Mesenteric fat pad (tissue), 1 donor: Measurements from ENCODE around the gene FAM170B. TPM values are rescaled to one million over a fixed set of nuclear protein-coding genes. Genes with fewer than 3 reads are reported as not detected.

Experiments
- DNase-seq: peaks from one replicate; pipeline ENCODE4 v3.0.0-alpha.2; 2020; ENCODE audit warnings: low spot score
- long read RNA-seq: library from polyadenylated mRNA; unstranded; transcript quantifications from one replicate; pipeline ENCODE4 v2.0.0, GENCODE V29; 2020
- total RNA-seq: library from RNA; stranded (reverse); fragmentation: NEBNext Ultra II Directional; extraction: Animal tissue kit (Norgen Biotek cat#: 25700); gene quantifications from one replicate; pipeline ENCODE4 v1.2.1, GENCODE V29; 2021
- donor health status: DM: yes; HTN: yes; CAD: no.

The FAM170B gene
- total RNA-seq = not detected
- long read RNA-seq = 0 reads

DNA sequence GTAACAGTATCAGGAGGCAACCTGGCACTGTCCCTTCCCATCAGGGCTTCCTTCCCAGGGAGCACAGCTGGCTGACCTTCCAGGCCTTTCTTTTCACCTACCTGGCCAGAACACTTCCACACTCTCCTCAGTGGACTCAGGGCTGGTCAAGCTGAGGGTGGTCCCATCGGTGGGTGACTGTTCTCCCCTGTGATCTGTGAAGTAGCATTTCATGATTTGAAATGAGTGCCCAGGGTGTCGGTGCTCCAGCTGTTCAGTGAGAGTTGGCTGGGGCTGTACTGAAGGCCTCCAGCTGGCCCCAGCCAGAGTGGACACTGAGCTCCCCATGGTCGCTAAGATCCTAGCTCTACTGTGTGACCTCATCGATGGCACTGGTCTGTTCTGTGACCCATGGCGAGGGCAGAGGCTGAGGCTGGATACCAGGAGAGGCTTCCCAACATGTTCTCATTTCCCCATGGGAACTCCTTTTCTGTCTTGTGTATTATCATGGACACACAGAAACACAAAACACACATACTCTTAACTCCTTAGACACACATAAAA is at the start of gene FAM170B:
FAM170B (minus strand) TSS at position 316 of the 543 bp plus-strand sequence; CDS start at position 213, 103 bp downstream.
- no peak for DNase-seq

DNA sequence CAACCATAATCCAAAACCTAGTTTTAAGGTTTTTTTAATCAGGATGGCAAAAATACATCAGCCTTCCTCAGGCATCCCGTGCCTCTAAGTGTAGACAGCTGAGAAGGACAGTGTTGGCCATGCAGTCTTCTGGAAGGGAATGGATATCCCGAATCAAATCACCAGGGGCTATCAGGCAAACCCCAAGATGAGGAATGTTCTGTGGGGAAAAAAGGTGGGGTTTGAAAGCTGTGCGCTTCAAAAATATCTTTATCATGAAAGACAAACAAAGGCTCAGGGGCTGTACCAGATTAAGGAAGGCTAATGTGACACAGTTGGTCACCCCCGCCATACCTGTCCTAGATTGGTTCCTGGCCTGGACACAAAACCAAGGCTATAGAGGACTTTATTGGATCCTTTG is 49.0 kb upstream of the FAM170B start:
- no peak for DNase-seq

DNA sequence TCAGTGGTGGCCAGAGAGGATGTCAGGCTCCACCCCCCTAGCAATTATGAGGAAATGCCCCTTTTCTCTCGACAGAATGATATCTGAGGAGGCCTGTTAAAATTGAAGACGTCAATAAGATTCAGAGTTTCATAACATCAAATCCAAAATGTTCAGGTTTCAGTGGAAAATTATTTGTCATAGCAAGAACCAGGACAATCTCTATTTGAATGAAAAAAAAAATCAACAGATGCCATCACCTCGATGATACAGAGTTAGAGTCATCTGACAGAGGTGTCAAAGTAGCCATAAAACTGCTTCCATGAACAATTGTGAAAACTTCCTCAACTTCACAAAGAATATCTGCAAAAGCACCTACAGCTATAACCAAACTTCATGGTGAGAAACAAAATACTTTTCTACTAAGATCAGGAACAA is 46.6 kb upstream of the FAM170B start:
- no peak for DNase-seq

DNA sequence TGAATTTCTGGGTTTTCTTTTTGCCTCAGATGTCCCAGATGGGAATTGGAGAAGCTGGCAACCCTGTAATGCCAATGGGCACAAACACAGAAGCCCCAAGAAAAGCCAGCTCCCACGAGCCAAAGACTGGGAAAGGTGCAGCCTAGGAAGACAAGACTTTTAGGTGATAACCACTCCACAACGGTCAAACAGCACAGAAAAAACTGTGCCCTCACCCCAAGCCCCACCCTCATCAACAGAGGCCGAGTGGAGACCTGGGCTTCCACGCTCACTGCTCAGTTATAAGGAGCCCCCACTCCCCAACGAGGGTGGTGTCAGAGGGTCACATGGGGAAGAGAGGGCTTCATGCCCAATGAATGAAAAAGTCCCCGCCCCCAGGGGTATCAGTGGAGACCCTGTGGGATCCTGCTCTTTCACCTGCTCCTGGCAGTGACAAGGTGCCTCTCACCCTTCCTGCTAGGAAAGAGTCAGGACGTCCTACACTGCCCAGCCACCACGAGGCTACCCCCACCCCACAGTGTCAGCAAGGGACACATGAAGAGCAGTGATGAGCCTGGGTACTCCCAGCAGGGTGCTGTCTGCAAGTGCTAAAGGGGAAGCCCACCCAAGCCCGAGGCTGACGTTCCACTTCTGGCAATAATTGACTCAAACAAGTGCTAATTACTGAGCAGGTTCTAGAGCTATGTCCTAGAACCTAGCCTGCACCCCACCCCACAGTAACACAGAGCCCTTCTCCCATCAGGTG is 46.0 kb upstream of the FAM170B start:
- DNase-seq = no peak

DNA sequence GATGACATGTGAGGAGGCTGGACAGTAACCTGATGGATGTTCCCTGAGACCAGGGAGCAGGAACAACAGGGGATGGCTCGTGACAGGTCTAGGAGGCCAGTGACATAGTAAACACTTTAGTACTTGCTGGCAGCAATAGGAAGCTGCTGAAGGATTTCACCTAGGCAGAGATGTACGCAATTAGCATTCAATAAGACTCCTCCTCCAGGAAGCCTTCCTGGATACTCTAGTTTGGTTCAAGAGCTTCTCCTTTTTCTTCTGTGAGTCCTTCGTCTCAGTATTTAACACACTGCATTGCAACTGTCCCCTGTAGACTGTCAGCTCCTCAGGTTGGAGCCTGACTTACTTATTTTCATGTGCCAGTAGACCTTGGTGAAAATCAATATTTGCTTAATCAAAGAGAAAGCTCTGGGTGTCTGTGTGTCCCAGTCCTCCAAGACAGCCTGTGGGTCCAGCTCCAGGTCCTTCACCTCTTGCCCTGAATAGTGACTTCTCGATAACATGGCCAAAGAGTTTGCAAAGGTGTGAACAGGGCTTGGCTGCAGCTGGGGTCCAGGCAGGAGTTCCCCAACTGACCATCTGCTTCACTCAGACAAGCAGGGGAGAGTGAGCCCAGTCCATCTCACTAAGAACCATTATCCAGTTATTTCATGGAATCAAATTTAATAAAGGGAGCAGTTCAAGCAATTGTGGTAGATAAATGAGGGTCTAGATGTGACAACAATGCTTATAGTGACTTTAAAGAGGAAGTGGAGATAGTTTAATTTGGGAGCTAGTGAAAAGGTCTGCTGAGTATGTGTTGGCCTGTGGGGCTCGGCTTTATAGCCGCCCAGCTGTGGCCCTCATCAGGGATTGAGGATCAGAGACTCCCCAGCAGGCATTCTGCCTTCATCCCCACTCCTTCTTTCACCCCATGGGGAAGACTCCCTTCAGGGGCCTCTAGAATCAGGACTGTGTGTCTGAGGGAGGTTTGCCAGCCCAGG is 45.0 kb upstream of the FAM170B start:
- DNase-seq = no peak

DNA sequence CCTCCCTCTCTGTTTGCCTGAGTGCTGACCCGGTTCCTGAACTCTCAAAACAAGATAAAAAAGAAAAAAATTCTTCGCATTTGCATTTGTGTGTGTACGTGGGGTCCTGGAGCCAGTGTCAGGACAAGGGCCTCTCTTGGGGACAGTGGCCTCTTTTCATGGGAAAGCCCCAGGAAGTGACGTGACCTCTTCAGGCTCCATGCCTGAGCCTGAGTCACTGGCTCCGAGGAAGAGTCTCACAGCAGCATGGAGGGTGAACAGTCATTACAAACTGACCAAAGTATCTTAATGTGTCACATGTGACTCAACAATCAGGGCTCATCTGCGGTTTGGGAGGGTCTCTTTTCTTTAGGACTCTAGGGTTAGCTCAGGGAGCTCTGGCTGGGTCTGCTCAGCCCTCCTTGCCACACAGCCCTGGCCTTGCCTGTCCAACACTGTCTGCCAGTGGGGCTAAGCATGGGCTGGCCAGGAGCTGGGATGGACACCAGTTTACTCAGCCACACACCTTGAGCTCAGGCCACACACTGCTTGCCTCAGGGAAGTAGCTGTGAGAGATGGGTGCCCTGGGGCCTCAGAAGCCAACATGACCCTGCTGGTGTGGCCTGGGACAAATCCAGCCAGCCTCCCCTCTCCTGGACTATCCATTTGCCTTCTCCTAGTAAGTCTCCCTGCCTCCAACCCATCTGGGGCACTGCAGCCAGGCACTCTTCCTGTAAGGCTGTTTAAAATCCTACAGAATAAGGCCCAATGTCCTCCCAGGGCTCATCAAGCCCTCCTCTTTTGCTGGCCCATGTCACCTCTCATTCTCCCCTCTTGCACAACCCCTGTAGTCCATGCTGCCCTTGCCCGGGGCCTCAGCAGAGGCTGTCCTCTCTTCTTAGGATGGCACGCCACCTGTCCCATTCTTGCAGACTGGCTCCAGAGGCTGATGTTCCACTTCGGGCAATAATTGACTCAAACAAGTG is 43.9 kb upstream of the FAM170B start:
- DNase-seq = no peak

DNA sequence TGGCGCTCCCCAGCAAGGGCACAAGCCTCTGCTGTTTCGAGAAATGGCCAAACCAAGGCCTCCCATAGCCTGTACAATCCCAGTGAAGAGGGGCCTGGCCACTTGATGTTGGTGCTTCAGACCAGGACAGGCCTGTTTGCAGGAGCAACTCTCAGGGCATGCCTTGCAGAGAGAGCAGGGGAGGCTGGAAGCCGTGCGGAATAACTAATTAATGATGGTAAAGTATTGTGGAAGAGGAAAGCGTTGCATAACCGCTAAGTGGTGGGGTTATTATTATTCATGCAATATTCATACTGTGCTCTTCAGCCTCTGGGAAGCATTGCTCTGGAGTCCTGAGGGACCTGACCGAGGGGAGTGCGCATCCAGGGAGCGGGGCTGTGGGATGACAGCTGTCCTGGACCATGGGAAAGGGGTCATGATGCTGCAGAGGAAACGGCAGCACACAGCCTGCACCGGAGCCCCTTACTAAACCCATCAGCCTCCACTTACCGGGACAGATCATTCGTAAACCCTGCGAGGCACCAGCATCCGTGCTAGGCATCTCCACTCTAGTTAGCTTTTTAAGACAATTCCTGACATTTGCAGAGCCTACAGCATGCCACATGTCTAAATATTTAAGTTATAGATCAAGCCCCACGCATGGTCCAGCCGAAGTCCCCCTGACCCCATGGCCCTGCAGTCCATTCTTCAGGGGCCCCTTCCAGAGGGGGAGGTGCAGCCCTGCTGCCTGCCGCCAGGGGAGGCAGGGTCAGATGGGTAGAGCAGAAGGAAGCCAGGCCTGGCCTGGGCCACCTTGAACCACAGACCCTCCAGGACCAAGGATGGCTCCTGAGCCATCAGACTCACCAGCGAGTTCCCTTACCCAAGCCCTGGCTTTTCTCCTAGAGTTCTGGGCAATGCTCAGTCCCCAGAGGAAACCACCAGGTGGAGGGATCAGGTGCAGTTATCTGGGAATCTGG is 42.8 kb upstream of the FAM170B start:
- no peak for DNase-seq

DNA sequence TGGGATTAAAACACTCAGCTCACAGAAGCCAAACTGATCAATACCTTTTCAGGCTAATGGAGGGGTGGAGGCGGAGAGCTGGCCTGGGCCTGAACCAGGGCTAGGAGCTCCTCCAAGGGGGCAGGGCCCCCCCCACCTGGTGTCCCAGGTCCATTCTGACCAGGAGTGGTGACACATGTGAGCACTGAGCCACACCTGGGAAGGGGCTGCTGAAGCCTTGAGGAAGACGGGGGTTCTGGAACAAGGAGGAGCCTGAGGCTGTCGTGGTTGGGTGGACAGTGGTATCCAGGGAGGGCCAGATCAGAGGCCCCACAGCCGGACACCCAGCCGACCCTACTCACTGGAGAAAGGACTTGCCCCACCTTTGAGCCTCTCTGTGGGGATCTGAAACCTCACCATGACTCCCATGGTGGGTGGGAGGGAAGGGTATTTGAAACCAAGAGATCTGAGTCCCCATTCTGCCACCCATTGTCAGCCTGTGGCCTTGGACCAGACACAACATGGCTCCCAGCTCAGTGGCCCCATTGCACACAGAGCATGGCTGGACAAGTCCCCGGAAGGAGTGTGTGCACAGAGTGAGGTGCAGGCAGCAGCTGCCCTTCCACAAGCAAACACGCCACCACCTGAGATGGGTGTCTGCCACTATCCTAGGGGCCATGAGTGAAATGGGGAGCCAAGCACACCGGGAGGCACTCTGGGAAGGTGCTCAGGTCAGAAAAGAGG is 41.9 kb upstream of the FAM170B start:
- no peak for DNase-seq

DNA sequence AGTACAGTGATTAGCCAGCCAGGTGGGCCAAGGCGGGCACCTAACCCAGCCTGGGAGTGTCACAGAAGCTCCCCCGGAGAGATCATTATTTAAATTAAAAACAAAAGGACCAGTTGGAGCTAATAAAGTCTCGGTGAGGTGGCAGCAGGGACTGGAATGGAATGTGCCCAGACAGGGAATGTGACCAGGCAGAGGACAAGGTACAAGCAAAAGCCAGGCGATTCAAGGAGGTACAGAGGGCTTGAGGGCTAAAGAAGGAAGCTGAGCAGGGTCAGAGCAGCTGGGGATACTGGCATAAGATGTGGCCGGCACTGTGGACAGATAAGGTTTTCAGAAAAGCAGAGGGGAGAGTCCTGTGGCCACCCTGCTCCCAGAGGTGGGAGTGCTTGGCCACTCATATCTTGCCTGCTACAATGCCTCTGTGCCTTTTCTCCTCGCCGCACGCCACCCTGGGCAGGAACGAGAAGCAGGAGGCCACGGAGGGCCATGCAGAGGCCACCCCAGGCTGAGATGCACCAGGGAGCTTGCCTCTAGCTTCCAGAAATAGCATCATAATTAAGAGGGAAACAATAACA is 41.2 kb upstream of the FAM170B start:
- no peak for DNase-seq

DNA sequence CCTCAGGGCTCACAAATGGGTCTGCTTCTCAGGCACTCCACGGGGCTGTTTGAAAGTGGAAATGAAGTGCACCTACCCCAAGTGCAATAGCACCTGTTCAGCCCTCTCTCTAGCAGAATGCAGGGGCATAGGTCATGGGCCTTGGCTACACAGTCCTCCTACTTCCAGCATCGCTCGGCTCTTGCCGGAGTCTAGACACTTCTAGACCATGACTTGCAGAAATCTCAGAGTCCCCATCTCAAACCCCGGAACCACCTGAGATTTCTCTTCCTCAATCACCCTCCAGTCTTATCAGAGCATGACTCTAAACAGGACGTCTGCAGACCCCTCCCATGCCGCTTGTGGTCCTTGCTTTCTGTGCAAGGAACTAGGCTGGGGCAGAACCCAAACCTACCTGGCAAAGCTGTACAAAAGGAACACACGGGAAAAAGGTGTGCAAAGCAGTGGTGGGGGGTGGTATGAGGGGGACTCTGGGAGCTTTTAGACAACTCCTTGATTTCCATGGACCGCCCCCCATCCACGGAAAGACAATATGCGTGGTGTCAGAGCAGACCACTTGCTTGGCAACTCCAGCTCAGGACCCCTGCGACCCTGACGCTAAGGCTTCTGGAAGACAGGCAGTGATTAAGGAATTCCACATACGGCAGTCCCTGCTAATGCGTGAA is 40.6 kb upstream of the FAM170B start:
- no peak for DNase-seq

DNA sequence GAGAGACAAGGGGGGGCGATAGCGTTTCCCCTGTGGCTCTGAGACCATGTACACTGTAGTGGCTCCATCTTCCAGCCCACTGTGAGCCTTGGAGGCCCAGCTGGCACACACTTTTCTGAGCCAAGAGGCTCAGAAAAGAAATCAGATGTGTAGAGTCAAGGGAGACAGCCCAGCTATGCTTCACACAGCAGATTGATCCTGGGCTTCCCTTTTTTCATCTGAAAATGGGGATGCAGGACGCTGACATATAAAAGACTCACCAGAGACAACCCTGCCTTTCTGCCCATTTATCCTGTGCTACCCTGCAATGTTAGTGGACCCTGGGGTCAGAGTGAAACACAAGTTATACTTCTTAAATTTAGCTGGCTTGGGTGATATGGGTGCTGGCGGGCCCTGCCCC is 40.0 kb upstream of the FAM170B start:
- no peak for DNase-seq

DNA sequence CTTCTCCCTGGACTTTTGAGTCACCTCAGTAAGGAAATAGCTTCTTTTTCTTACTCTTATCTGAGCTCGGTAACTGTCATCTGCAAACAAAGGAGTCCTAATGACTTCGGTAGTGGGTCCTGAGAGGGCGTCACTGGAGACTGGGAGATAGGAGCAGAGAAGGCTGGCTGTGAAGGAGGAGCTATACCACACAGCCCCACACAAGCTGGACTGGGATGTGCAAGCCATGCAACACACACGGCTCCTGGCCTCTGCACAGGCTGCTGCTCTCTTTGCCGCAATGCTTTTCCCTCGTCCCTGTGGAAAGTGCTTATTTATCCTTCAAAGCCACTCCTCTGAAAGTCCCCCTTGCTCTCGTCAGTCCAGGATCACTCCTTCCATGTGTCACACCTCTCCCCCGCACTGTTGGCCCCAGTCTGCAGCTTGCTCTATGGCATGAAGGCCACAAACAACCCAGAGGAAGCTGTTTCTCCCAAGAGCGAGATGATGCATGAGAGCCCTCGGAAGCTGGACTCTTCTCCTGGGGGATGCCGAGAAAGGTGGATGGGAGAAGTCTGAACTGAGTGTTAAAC is 39.5 kb upstream of the FAM170B start:
- no peak for DNase-seq

DNA sequence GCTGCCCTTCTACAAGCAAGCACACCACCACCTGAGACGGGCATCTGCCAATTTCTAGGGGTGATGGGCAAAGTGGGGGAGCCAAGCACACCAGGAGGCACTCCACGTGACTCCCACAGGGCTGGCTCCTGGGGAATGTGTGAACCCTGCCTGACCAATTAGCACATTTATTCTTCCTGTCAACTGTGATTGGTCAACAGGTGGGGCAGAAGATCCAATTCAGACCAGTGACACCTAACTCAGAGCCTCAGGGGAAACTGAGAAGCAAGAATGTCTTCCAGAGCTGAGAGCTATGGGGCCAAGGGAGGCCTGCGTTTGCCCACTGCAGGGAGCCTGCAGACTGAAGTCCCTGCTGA is 38.9 kb upstream of the FAM170B start:
- DNase-seq = no peak

DNA sequence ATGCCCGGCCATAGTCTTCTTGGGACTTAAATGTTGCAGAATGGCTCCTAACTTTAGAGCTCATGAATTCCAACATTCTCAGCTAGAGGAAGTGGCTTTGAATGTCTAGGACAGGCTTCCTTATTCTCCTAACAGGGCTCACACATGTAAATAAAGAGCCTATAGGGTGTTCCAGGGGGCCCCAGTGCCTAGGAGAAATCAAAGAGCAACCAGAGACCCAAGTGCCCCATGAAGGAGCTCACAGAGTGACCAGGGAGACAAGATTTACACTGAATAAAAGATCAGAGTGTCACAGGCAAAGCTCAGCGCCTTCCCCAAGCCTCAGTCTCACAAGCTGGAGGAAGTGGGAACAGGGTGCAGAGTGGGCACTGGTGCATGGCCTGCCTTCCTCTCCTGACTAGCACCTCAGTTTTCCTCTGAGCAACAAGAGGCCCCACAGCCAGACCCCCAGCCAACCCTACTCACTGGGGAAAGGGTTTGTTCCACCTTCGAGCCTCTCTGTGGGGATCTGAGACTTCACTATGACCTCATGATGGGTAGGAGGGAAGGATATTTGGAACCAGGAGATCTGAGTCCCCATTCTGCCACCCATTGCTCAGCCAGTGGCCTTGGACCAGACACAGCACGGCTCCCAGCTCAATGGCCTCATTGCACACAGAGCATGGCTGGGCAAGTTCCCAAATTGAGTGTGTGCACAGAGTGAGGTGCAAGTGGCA is 38.4 kb upstream of the FAM170B start:
- DNase-seq = no peak

DNA sequence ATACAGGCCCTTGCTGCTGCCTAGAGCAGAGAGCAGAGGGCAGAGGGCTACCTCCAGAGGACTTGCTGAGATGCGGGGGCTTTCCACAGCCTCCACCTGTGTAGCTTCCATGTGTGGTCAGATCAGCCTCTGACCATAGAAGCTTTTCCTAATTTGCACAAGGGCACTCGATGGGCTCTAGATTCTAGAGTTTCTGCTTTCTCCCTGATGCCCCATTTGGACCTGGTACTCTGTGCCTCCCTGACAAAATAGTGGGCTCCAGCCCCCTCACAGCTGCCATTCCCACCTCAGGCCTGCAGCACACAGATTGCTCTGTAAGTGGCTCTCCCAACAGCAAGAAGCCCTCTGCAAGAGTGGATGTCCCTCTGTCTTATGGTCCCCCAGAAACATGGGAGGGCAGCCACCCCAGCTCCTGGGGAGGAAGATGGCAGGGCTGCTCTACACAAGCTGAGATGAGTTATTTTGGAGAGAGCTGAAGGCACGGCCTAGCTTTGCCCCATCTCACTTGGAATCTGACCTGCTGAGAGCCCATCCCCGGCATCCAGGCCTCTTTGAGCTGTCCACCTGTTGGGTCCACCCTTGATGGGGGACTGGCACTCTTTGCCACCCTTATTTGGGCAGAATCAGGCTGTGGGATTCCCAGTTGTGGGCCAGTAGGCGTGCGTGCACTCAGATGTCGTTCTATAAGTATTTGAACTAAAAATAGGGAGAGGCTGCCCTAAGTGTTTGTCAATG is 37.7 kb upstream of the FAM170B start:
- no peak for DNase-seq

DNA sequence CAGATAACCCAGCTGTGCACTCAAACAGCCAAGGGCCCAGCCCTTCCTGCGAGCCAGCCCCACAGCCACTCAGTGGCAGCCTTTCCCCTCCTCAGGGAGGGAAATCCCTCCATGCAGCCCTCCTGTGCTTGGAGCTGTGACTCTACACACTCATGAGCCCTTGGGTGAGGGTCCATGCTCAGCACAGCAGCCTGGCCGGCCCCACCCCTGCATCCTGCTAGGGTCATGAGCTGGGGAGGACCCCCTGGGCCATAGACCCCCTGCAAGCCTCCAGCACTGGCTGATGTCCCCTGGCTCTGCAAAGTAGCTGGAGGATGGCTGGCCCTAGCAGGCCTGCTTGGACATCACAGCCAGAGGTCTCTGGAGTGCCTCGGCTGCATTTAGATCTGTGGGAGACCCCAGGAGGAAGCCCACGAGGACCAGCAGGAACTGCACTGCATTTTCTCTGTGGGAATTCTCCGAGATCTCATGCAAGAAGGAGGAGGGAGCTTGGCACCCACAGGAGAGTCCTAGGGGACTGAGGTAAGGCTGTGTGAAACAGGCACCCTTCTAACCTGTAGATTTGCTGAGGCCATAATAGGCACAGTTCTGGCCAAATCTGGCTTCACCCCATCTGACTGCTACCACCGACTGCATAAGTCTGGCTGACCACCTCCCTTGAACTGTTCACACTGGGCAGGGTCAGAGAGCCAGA is 37.0 kb upstream of the FAM170B start:
- no peak for DNase-seq
